ENCODE results near the gene CEP112. TPM values are rescaled to one million over a fixed set of nuclear protein-coding genes. Genes with fewer than 3 reads are reported as not detected.

Gene CEP112
- total and polyA plus RNA-seq, 2 of the 13 experiments (the other 11 are each of a cell fraction or from before 2014, with no cell fraction given): 1.2 to 3.4 TPM

GRCh38 chr17:66088173-66088572, 103.8 kb downstream of the CEP112 start:
- H3K36me3 ChIP-seq (replicated peaks in 1 of 2; ENCODE audit: control insufficient read depth in 1 of 2, insufficient read depth in 2 of 2, low read length in 2 of 2): no peaks in the 10 kb centered on the region
- ChIA-PET CTCF (ENCODE audit: low intra/inter-chr PET ratio, low total read pairs) (no interaction called here), POLR2A (no interaction called here)
- intact Hi-C loops (cut with micrococcal nuclease; ENCODE audit: unreplicated experiment) (no loop called here), in situ Hi-C loops (cut with HindIII; ENCODE audit: extremely low pct_ligation_motif_present, low pct_unique_long_range_greater_than_20kb) (no loop called here)
- H3K9me3 ChIP-seq (ENCODE audit: low read length): 0 out of 2 replicates have a peak, but pooled peaks cover 4% of the 10 kb centered on the region
- WGBS (ENCODE audit: low lambda C conversion rate): 52% methylated on average over 4 of the region's 4 CpGs
- no peak overlapping the region for H3K27ac ChIP-seq (ENCODE audit: extremely low read length, insufficient read depth, low read length)
- no peak for FAIRE-seq
- H3K4me2 ChIP-seq (ENCODE audit: low read depth, low read length): no peak overlapping the region
- no peak overlapping the region for H3K9ac ChIP-seq (ENCODE audit: insufficient read depth, low read depth, low read length)
- H3K79me2 ChIP-seq (ENCODE audit: insufficient read depth, low read length): no peaks in the 10 kb centered on the region
- H2AFZ ChIP-seq (ENCODE audit: low read length): no peak overlapping the region
- H3K4me1 ChIP-seq (ENCODE audit: insufficient read depth, low read length): peaks cover 13% of the 10 kb centered on the region; the same call in 1 of the 2 replicates
- H3K4me3 ChIP-seq (replicated peaks in 1 of 3; ENCODE audit: insufficient read depth in 1 of 3, low read depth in 2 of 3, low read length in 3 of 3): no peak overlapping the region
- ATAC-seq: peak; percentile 64
- no TSS peak for BruUV-seq (replicated peaks)
- no peaks in the 10 kb centered on the region for H4K20me1 ChIP-seq (ENCODE audit: insufficient read depth, low read length)
- H3K27me3 ChIP-seq (ENCODE audit: control insufficient read depth in 1 of 2, insufficient read depth in 2 of 2, low read length in 2 of 2): no peaks in the 10 kb centered on the region
- no peak for DNase-seq (ENCODE audit: low spot score)
- TF ChIP-seq YEATS4 (CRISPR knock-in tag; IDR thresholded peaks at IDR 0.05; ENCODE audit: borderline replicate concordance): no peak
- TF ChIP-seq ZNF234 (CRISPR knock-in tag; conservative IDR thresholded peaks at IDR 0.05): no peak
- peak; percentile 49 for TF ChIP-seq ZFX (CRISPR knock-in tag; IDR thresholded peaks at IDR 0.05; ENCODE audit: low read depth)
- TF ChIP-seq U2AF2 (IDR thresholded peaks at IDR 0.05; ENCODE audit: low read depth, low read length): no peak
- TF ChIP-seq PRPF4 (IDR thresholded peaks at IDR 0.05; ENCODE audit: low read depth, low read length, poor library complexity, severe bottlenecking): no peak
- TF ChIP-seq MYC (CRISPR knock-in tag; IDR thresholded peaks at IDR 0.05; ENCODE audit: borderline replicate concordance): 0 out of 2 replicates have a peak, but pooled peaks have one; percentile 16
- no peak for TF ChIP-seq ARID2 (CRISPR knock-in tag; IDR thresholded peaks at IDR 0.05; ENCODE audit: borderline replicate concordance)
- no peak for TF ChIP-seq ARID4A (CRISPR knock-in tag; IDR thresholded peaks at IDR 0.05; ENCODE audit: borderline replicate concordance)
- no peak for TF ChIP-seq NPAS2 (CRISPR knock-in tag; IDR thresholded peaks at IDR 0.05; ENCODE audit: borderline replicate concordance)
- peak; percentile 30; the same call in 1 of the 2 replicates for TF ChIP-seq ZNF280B (CRISPR knock-in tag; IDR thresholded peaks at IDR 0.05; ENCODE audit: borderline replicate concordance)
- TF ChIP-seq ELF3 (CRISPR knock-in tag; IDR thresholded peaks at IDR 0.05): no peak
- TF ChIP-seq SNAPC5 (CRISPR knock-in tag; IDR thresholded peaks at IDR 0.05; ENCODE audit: borderline replicate concordance): no peak
- TF ChIP-seq PREB (CRISPR knock-in tag; IDR thresholded peaks at IDR 0.05): no peak
- TF ChIP-seq LCORL (IDR thresholded peaks at IDR 0.05): no peak
- no peak for TF ChIP-seq LCORL (CRISPR knock-in tag; IDR thresholded peaks at IDR 0.05)
- no peak for TF ChIP-seq FOXO1 (CRISPR knock-in tag; IDR thresholded peaks at IDR 0.05)

Measured in HepG2 (cell line).